K562 (cell line): ENCODE data around the gene UBR4. TPM values are rescaled to one million over a fixed set of nuclear protein-coding genes. Genes with fewer than 3 reads are reported as not detected.

Source experiments
- ATAC-seq: fragments of 200-7000 bp; cut with Tn5 transposase; 3 replicates; pipeline ENCODE4 v1.9.1; 2020; ENCODE audit warnings: moderate library complexity
- BruUV-seq: library from RNA; stranded (reverse); fragments of 400-500 nt; replicated peaks from 2 replicates; lab custom pipeline; 2021; lab: Mats Ljungman, UMichigan
- CTCF ChIA-PET: fragments of 300-600 bp; formaldehyde crosslinking; extraction: SDS; loops from one replicate; lab custom pipeline; 2021; ENCODE audit warnings: low intra/inter-chr PET ratio; lab: Yijun Ruan, JAX
- POLR2A ChIA-PET: fragments of 300-600, 350-650 bp; sonication (Branson Sonifier 250); formaldehyde crosslinking; extraction: SDS; loops from one replicate; lab custom pipeline; 2021; ENCODE audit warnings: antibody characterized with exemption, inconsistent platforms; lab: Yijun Ruan, JAX
- DNase-seq, 4 experiments: peaks; one replicate each; pipeline versions ENCODE4 v3.0.0 to v3.0.0-alpha.2; 2011 to 2018; ENCODE audit warnings: low spot score in 3 of 4, mixed read lengths in 3 of 4; ENCODE audit errors: extremely low read depth in 1 of 4
- FAIRE-seq: peaks from 2 replicates; lab custom pipeline; 2011; peaks lifted over from hg19 to GRCh38; lab: Jason Lieb, UNC
- H2AFZ ChIP-seq: 2 replicates; pipeline ENCODE4 v1.6.0; 2011; ENCODE audit warnings: low read depth, low read length, control low read depth, inconsistent platforms
- H3K27ac ChIP-seq: fragments of 200-600 bp; 3 replicates; pipeline ENCODE4 v1.8.0; 2011; ENCODE audit warnings: low read depth, mild to moderate bottlenecking, control low read depth, inconsistent platforms, low read length, moderate library complexity, mixed read lengths; ENCODE audit errors: extremely low read depth
- H3K27me3 ChIP-seq, 2 experiments: fragments of 300-600 bp in 1 of 2; 2 replicates in 1 of 2; 3 replicates in 1 of 2; pipeline versions ENCODE4 v1.6.0 to v1.8.0; 2011; ENCODE audit warnings: inconsistent platforms in 2 of 2, low read length in 2 of 2, mild to moderate bottlenecking in 1 of 2, mixed read lengths in 1 of 2, moderate library complexity in 1 of 2; ENCODE audit not compliant: control insufficient read depth in 2 of 2, insufficient read depth in 2 of 2
- H3K36me3 ChIP-seq: fragments of 300-600 bp; 3 replicates; pipeline ENCODE4 v1.8.0; 2011; ENCODE audit warnings: mild to moderate bottlenecking, low read length, inconsistent platforms; ENCODE audit not compliant: control insufficient read depth, insufficient read depth
- H3K4me1 ChIP-seq, 2 experiments: fragments of 200-600 bp in 1 of 2; replicated peaks in 1 of 2; 2 replicates in 1 of 2; 3 replicates in 1 of 2; pipeline versions ENCODE4 v1.5.1 to v1.8.0; 2011; ENCODE audit warnings: inconsistent platforms in 2 of 2, low read length in 2 of 2, mild to moderate bottlenecking in 1 of 2, mixed read lengths in 1 of 2, moderate library complexity in 1 of 2; ENCODE audit not compliant: control insufficient read depth in 2 of 2, insufficient read depth in 2 of 2
- H3K4me2 ChIP-seq: 2 replicates; pipeline ENCODE4 v1.6.1; 2011; ENCODE audit warnings: low read length, control low read depth, inconsistent platforms, mixed read lengths; ENCODE audit not compliant: insufficient read depth
- H3K4me3 ChIP-seq: fragments of 200-600 bp; sonication (generic), shearing (Covaris generic); 2 replicates; pipeline ENCODE4 v1.5.1; 2016; ENCODE audit warnings: control low read depth, inconsistent platforms
- H3K79me2 ChIP-seq: fragments of 200-600 bp; 3 replicates; pipeline ENCODE4 v1.8.0; 2011; ENCODE audit warnings: low read length, inconsistent platforms; ENCODE audit not compliant: control insufficient read depth, insufficient read depth
- H3K9ac ChIP-seq, 2 experiments: 2 replicates each; pipeline versions ENCODE4 v1.6.0 to v1.6.1; 2011; ENCODE audit warnings: low read depth in 2 of 2, low read length in 2 of 2, control low read depth in 1 of 2, inconsistent platforms in 1 of 2, mild to moderate bottlenecking in 1 of 2, mixed read lengths in 1 of 2; ENCODE audit not compliant: insufficient read depth in 1 of 2
- H3K9me1 ChIP-seq: one replicate; pipeline ENCODE4 v1.6.0; 2011; ENCODE audit warnings: inconsistent platforms, mild to moderate bottlenecking, low read length, moderate library complexity; ENCODE audit not compliant: control insufficient read depth, insufficient read depth
- H3K9me3 ChIP-seq: replicated peaks from 2 replicates; pipeline ENCODE4 v1.5.1; 2011; ENCODE audit warnings: low read depth, low read length, inconsistent platforms; ENCODE audit not compliant: control insufficient read depth, insufficient read depth
- H4K20me1 ChIP-seq: replicated peaks from 2 replicates; pipeline ENCODE4 v1.6.1; 2011; ENCODE audit warnings: low read length, inconsistent platforms, mixed read lengths; ENCODE audit not compliant: control insufficient read depth, insufficient read depth
- ATF7 ChIP-seq: fragments of 450-650 bp; IDR thresholded peaks from 2 replicates; pipeline ENCODE4 v1.7.1; 2014; ENCODE audit warnings: mild to moderate bottlenecking, moderate library complexity
- ETS1 ChIP-seq: conservative IDR thresholded peaks from 2 replicates; pipeline ENCODE4 v1.6.1; 2011; ENCODE audit warnings: low read depth, mild to moderate bottlenecking, low read length; ENCODE audit not compliant: control insufficient read depth
- MNT ChIP-seq, 2 experiments: fragments of 450-650 bp; conservative IDR thresholded peaks; 2 replicates each; pipeline ENCODE4 v1.6.1; 2017; ENCODE audit warnings: mild to moderate bottlenecking in 2 of 2, moderate library complexity in 2 of 2
- ZNF609 ChIP-seq: sonication (generic); formaldehyde crosslinking; IDR thresholded peaks from 2 replicates; pipeline ENCODE4 v1.8.1; 2023; ENCODE audit warnings: missing genetic modification reagents, mild to moderate bottlenecking, borderline replicate concordance
- WGBS: fragments of 100-300 bp; shearing (Covaris generic); methylation state at CpG from one replicate; pipeline ENCODE4 v1.1.6; 2016; ENCODE audit warnings: low coverage, mixed read lengths; ENCODE audit not compliant: insufficient coverage; ENCODE audit errors: missing lambda C conversion rate; 5-methylcytosine and 5-hydroxymethylcytosine counted together
- in situ Hi-C: fragments of 300-500 bp; cut with MboI; formaldehyde crosslinking; loops from 4 replicates; pipeline ENCODE4 v1.15.0; 2018; ENCODE audit warnings: inconsistent platforms, mixed read lengths
- intact Hi-C: fragments of 100-400 bp; cut with micrococcal nuclease; formaldehyde crosslinking; loops from 2 replicates; pipeline ENCODE4 v1.14.2; 2022
- polyA plus RNA-seq, 8 experiments: library from polyadenylated mRNA; depleted of rRNA in 4 of 8; stranded (reverse) in 5 of 8; unstranded in 3 of 8; fragments of >200 nt; fragmentation: Nextera tagmentation in 2 of 8; fragmentation: Illumina TruSeq in 1 of 8; extraction: Ambion mirVana in 2 of 8; extraction: Trizol in 1 of 8; gene quantifications; 2 replicates each; pipeline versions ENCODE4 v1.2.1 to v1.2.3, GENCODE V29; 2011 to 2014; ENCODE audit warnings: inconsistent platforms in 1 of 8, missing spikeins in 1 of 8
- total RNA-seq, 7 experiments: library from RNA; depleted of rRNA in 6 of 7; stranded (reverse); fragments of >200 nt in 6 of 7; fragmentation: Illumina TruSeq in 2 of 7; extraction: Trizol in 2 of 7; gene quantifications; 2 replicates each; pipeline versions ENCODE4 v1.2.1 to v1.2.3, GENCODE V29; 2011 to 2021; ENCODE audit warnings: low replicate concordance in 1 of 7

The UBR4 gene
- total and polyA plus RNA-seq, 9 of the 15 experiments (the other 6 are each of a cell fraction or from before 2014, with no cell fraction given): 55.4 to 277 (median 123) TPM

- H3K9me1 ChIP-seq: no peaks in the 10 kb centered on the region
- ATAC-seq (no peak), FAIRE-seq (no peak), DNase-seq (no peak)
- peaks cover 15 to 19% of the 10 kb centered on the region in 2 experiments for H3K4me1 ChIP-seq
- BruUV-seq: no TSS peak
- H3K9ac ChIP-seq: no peak overlapping the region
- in situ Hi-C loops (no loop called here), intact Hi-C loops (no loop called here)
- ChIA-PET POLR2A (interaction anchor here (1.7 kb wide), 1 partner anchor 70 kb away, joined by 3 read pairs; no protein-coding TSS in a partner anchor), CTCF (no interaction called here)
- peaks cover 100% of the 10 kb centered on the region for H3K36me3 ChIP-seq
- H3K4me3 ChIP-seq: no peak overlapping the region
- H3K79me2 ChIP-seq: peaks cover 5% of the 10 kb centered on the region; the same call in 2 of the 3 replicates
- H4K20me1 ChIP-seq: no peaks in the 10 kb centered on the region; the same call in 1 of the 2 replicates
- WGBS: 94% methylated on average over 4 of the region's 4 CpGs
- no peaks in the 10 kb centered on the region for H3K27me3 ChIP-seq
- no peak overlapping the region for H3K27ac ChIP-seq
- H2AFZ ChIP-seq: no peak overlapping the region
- H3K9me3 ChIP-seq: no peaks in the 10 kb centered on the region
- H3K4me2 ChIP-seq: no peak overlapping the region
- TF ChIP-seq MNT (conservative IDR thresholded peaks at IDR 0.05) (no peak), ETS1 (no peak), ATF7 (no peak), ZNF609 (CRISPR knock-in tag) (no peak)
Observed at GRCh38 chr1:19078536-19078935, 131.5 kb downstream of the UBR4 start.
